Stimulated activated CD8-positive, alpha-beta memory T cell treated with anti-CD3 and anti-CD28 coated beads, Interleukin-15, amount 100 ng/mL, for 1 hour (primary cell): Measurements from ENCODE around the gene MBNL2.
"Not testable (repeated sequence)": the region's sequence is repeated elsewhere in the genome, so short reads cannot be mapped to it uniquely, and the experiment has no call there.

Source experiments
- DNase-seq: peaks from one replicate; pipeline ENCODE4 v3.0.0-alpha.2; 2020; ENCODE audit warnings: low read depth

MBNL2 gene

DNA sequence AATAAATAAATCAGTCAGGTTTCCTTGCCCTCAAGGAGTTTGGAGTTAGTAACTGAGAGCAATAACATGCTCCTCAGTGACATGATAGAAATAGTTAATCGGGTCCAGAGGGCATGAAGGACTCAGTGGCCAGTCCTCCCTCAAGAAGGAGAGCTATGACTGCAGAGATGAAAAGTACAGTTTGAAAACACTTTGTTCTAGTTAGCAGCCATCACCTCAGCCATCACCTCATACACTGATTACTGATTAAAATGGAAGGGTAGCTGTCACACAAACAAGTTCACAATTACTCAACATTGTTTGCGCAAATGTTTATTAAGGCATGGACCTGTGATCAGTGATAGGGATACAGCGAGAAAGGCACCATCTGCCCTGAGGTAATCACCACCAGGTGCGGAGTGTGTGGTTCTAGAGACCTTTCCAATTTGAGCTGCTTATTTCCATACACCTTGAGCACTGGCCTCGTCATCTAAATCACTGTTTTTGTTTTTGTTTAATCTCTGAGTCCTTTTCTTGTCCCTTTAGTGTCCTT lies 126.5 kb downstream of the MBNL2 start:
- no peak for DNase-seq

DNA sequence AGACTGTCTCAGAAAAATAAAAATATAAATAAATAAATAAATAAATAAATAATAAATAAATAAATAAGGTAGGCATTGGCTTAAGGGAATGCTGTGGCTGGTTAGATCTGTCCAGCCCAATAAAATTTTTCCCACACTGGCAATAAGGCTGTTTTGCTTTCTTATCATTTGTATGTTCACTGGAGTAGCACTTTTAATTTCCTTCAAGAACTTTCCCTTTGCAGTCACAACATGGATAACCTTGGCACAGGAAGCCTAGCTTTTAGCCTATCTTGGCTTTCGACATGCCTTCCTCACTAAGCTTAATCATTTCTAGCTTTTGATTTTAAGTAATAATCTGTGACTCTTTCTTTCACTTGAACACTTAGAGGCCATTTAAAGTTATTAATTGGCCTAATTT lies 129.9 kb downstream of the MBNL2 start:
- DNase-seq = not testable (repeated sequence)

DNA sequence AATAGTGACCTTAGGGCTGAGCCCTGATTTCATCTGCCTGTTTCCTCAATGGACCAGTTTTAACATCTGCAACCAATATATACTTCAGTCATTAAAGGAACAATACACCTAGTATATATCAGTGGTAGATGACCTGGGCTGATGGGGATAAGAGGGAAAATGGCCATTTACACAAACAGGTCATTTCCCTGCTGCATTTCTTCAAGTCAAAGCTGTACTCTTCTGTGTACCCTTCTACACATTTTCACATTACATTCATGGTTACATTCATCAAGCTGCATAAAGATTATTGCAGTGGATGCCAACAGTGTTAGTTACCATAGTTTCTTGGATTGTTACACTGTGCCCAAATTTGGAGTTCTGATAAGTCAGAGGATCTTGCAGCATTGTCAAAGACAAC lies 130.7 kb downstream of the MBNL2 start:
- no peak for DNase-seq

DNA sequence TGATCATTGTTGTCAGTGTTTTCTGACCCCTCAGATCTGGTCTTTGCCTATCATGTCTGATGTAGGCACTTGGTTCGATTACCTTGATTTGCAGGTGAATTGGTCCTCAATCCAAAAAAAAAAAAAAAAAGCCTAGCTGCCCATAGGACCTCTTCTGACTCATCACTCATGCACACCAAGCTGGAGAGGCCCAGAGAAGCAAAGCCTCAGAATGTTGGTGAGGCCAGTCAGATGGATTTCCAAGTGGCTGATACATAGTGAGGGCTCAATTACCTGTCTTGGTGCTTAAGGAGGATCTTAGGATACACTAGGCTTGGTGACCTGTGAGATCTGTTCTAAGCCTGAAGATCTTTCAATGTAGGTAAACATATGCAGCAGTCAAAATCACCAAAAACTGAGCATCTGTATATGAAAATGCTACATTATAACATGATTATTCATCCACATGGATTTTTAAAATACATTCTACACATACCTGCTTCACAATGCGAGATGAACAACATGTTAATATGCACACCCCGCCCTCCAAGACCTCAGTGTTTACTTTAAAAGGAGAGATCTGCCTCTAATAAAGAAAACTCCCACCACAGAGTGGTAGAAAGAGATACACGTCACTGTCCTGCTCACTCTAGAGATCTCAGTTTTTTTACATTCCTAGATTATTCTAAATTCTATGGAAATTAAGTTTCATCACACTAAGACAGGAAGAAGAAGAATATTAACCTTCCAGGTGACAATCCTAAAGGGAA lies 132.0 kb downstream of the MBNL2 start:
- no peak for DNase-seq

DNA sequence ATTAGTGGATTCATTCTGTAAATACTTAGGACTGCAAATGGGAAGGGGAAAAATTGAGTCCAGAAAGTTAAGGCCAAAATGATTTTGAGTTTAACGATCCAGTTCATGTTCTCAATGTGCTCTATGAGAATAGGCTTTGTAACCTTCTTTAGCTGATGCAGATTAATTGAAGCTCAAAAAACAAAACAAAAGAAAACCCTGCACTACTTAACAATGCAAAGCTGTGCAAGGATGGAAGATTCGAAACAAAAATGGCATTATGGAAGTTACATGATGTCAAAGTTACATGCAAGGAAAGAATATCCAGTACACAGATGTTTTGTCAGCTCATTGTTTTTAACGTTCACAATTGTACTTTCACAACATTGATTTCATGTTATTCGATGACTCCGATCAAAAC lies 132.7 kb downstream of the MBNL2 start:
- DNase-seq = no peak

DNA sequence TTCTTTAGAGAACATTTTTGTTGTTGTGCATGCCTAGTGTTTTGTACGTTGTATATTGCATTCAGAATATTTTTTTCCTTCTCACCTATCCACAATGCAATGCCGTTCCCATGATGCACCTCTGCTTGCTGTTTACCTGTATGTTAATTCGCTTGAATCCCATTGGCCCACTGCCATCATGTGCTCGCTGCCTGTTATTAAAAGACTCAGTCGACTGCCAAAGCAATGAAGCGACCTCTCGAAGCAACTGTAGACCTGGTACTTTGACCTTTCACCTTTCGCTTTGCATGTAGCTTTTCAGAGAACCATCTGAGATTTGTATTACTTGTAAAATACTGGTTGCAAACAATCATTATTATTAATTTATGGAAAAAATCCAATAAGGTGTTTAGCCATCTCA lies 134.5 kb downstream of the MBNL2 start:
- DNase-seq = no peak

DNA sequence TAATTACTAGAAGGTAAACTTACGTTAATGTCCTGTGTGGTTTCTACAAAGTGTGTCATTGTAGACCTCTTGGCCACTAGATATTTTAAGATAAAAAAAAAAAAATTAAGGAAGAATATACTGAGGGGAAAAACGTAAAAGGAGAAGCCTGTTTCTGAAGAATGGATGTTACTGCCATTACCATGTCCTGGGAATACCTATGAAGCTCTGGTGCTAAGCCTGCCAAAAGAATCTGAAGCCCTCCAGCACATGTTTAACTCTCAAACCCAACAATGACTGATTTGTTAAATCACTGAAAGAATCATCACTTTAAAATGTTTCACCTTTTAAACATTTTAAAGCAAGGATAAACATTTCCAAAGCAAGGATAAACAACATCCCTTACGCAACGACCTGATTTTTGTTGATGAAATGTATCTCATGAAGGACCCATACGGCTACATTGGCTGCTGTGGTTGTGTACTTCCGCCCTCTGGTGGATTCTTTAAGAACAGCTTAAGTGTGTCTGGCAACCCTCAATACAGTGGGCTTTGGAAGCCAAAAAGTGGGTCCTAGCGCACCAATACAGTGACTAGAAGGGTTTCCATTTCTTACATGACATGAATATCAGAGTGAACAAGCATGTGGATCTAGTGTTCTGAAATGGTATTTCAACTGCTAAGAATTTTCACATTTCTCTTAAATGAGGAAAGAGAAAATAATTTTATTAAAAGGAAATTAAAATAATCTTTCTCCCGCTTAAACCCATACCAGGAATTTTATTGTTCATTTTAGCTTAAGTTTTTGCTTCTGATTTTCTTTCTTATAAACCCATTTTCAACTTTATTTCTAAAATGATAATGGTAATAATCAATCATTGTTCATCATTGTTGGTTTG lies 137.3 kb downstream of the MBNL2 start:
- DNase-seq = peak; percentile 14

DNA sequence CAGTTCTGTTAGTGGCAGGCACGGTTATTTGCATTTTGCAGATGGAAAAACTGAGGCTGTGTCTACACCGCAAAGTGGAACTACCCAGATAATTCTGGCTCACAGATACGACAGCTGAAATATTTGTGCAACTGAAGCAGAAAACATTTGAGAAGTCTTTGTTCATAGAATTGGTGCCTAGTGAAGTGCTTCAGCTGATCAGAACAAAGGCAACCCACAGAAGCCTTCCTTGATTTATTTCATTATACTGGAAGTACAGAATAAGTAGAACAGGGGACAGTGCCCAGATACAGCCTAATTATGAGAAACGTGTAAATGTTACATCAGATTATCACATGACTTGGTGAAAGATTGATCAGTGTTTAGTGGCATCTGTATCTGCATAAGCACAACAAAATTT lies 138.5 kb downstream of the MBNL2 start:
- no peak for DNase-seq

DNA sequence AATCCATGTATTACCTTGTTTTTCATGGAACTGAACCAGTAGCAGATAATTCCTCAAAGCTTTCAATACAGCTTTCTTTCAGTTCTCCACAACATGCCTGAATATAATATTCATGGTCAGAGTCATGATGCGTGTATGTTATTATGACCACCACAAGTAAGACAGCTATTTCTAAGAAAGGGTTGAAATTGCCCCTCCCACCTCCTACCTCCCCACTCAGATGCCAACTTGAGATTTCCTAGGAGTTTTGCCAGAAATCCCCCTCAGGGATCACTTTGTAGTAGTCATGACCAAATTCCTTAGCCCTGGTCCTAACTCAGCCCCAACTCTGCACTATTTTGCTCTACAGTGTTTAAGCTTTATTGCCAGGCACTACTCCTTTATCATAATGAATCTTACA lies 141.9 kb downstream of the MBNL2 start:
- no peak for DNase-seq

DNA sequence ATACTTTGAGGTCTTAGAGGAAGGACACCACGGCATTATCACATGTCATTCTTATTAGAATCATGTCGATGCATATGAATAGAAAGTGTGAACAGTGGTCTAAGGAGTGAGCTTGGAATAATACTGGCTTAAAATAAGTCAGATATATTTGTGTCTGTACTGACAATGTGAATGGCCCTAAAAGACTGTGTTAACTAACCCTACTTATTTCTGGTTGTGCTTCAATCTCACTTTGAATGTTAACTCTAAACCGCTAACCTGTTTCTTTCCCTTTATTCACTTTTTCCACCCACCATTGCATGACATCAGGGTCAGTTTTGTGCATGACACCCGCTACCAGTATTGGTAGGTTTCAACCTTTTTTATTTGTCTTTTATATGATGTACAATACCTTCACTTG lies 142.7 kb downstream of the MBNL2 start:
- DNase-seq = no peak

DNA sequence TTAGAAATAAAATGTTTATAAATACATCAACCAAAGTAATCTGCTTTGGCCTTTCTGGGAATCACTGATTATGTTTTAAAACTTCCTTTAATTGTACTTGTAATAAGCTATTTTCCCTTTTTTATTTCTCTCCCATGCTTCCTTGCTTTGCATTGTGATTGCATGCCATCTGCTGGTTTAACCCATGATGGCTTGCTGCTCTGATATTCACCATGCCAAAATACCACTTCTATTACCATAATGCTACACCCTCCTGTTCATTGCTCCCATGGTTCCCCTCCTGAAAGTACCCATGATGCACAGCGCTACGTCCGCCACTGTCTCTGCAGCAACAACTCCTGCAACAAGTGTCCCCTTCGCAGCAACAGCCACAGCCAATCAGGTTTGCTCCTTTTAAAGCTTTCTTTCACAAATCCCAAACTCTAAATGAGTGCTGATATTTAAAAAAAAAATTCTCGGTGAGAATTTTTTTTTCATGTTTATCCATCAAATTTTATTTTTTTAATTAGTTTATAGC lies 144.1 kb downstream of the MBNL2 start:
- DNase-seq = no peak

DNA sequence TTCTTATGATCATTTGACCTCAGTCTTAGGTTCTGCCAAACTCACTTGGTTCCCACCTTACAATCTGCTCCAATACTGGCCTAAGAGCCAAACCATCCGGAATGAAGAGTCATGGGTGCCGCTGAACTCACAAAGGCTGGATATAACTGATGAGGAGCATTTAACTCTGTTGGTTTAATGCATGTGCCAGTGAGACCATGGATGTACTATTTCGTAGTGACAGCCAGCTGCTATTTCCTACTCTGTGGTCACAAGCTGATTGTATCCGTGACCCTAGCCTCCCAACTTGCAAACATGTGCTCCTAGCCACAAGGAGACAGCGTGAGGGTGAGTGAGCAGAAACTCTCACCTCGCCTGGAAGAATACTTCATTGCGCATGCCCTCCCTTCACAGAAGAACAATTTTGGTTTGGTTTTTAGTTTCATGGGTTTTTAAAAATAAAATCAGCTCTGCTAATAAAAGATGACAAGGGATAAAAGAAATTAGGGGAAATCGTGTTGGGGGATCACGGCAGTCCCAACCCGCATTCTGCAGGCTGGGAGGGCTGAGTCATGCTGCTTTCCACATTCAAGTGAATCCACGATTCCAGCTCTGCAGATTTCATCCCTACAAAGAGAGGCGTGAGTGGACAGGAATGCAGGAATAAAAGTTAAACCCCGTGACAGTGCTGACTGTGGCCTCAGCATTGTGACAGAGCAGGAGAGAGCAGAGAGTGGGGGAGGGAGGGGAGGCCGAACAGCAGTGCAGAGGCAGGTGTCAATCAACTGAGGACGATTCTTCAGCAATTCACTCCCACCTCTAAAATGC lies 145.1 kb downstream of the MBNL2 start:
- no peak for DNase-seq

DNA sequence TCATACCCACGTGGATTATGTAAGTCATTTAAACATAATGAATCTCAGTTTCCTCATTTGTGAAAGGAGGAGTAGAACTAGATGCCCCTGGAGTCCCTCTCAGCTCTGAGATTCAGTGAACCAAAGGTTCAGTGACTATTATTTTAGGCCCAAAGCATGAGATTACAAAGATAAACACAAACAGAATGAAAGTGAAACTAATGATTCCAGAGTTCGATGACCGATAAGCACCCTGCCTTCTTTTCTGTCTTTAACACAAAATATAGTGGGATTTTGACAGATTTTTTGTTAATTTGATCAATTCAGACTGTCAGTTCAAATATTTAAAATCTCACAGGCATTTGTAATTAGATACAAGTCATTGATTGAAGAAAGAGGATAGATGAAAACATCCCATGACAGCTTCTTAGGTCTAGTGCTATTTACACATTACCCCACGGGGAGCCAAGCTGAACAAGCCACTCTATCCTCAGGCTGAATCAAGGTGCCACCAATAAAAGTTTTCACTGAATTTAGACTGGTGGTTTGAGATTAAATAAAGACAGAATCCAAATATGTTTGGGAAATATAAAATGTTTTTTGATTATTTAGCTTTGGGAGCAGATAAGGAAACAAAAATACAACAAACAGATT lies 147.2 kb downstream of the MBNL2 start:
- no peak for DNase-seq

DNA sequence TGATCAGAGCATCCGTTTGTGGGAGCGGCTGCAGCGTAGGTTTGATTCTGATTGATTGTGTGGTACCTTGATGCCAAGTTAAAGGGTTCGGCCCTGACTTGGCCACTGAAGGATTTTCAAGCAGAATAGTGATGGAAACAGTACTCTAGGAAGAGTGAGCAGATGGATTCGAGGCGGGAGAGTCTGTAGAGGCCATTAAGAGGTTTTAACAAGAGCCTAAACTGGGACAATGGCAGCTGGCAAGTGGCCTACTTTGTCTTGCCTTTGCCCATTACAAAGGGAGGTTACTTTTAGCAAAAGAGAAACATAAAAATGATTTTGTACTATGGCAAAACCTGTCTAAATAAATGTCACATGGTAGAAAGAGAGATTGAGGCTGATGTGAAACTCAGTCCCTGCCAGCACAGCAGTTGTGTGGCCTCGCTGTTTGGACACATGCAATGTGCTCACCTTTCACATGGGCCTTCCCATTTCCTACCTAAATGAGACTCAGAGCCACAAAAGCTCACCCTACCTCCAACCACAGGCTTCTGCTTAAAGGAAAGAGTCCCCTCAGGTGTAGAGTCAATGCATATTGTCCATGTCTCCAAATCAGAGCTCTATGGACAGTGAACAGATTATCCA lies 149.5 kb downstream of the MBNL2 start:
- DNase-seq = no peak

DNA sequence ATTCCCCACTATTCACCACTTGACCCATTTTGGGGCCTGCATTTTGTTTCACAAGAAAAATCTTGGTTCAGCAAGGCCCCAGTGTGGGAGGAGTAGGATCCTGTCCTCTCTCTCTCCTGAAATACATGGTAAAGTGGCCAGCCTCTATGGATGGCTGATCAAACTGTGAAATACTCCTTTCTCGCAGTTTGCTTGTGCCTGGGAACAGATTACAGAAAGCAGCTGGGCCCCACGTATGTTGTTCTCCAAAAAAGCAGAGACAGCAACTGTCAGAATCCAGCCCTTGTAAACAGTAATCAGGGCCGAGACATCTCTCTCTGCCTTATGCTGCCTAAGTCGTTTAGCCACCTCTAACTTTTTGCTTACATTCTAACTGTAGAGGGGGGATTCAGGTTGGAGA lies 150.8 kb downstream of the MBNL2 start:
- no peak for DNase-seq

DNA sequence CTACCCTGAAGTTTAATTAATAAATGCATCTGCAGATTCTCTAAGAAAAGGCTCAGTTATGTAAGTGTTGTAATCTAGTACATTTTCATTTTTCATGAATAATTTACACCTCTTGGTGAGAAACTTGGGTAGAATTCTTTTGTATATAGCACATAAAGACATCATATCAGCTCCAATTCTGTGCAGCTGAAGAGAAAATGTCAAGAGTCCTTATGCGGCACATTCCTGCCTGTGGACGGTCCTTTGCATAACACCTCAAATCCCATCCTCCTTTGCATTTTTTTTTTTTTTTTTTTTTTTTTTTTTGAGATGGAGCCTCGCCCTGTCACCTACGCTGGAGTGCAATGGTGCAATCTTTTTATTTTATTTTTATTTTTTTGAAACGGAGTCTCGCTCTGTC lies 151.7 kb downstream of the MBNL2 start:
- DNase-seq = no peak

DNA sequence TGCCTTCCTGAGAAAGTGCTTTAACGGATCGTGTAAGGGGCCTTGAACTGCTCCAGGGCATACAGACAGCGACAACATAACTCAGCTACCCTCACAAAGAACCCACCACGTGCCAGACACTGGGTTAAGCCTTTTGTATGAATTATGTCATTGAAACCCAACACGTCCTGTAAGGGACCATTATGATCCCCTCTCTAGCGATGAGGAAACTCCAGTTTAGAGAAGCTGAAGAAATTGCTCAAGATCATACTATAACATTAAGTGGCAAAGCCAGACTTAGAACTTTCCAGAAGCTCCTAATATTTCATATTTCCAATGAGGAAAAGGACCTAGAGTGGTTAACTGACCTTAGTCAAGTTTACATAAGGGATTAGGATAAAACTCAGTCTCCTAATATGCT lies 154.8 kb downstream of the MBNL2 start:
- DNase-seq = no peak

DNA sequence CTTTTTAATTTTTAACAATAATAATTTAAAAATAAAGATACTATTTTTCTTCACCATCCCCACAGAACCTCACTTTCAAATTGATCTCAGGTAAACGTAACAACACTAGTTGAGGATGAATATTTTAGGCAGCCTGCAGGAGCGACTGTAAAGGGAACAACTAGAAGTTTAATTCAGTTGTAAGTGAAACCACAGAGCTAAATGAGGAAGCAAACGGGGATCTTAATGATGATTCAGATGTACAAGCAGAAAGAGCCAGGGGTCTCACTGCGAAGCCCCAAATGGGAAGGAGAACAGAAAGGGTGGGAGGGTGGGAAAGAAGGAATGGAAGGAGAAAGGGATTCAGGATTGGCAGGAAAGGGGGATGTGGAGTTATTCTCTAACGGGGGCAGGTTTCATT lies 157.3 kb downstream of the MBNL2 start:
- DNase-seq = no peak

DNA sequence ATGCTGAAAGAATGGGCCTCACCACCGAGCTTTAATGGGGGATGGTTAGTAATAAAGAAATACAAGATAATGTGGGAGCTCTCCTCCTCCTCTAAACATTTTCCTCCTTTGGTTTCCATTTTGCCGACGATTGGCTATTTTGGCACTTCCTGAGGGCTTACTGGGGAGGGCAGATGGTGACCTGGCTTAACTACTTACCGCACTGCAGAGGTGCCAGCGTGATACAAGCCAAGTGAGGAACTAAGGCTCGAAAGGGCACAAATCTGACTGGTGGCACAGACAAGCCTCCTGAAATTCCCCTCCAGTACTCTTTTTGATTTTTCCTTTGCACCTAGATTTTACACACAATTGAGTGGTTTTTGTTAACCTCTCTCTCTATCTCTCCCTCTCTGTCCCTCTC lies 158.6 kb downstream of the MBNL2 start:
- no peak for DNase-seq

DNA sequence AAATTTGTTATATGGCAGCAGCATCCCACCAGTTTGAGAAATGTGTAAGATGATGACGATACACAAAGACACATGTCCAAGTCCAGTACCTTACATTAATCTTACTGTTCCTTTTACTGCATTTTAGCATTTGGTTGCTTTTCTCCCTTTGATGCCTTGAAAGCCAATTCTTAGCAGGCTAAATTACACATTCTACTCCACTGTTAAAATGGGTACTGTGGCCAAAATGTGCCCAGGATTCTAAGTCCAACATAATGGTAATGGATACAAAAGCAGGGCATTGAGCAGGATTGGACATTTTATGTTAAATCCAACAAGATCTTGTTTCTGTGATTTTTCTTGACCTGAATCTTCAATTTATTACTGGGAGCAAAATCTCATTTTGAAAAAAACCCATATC lies 159.1 kb downstream of the MBNL2 start:
- no peak for DNase-seq

DNA sequence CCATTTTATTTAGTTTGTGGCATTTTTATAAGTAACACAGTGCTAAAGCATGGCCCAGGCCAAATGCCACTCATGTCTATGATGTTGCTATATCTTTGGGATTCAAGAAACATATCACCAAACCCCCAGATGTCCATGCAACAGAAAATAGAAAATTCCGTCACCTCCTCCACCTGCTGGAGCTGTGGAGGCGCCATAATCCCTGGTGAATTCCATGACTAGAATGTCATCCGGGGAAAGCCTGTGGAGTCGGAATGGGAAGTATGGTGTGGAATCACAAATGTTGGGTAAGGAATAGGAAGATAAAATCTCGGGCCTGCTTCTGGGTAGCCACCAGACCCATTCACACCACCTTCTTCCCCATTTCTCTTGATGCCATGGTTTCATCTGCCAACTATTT lies 160.1 kb downstream of the MBNL2 start:
- no peak for DNase-seq
